Keratinocyte (primary cell): ENCODE results near the gene RPS29. TPM values are rescaled to one million over a fixed set of nuclear protein-coding genes. Genes with fewer than 3 reads are reported as not detected.
A peak's percentile ranks its signal among the peaks of the same experiment; 100 is the strongest.

ENCODE experiments used
- DNase-seq: peaks from one replicate; pipeline ENCODE4 v3.0.0-alpha.2; 2011; ENCODE audit warnings: low read depth, missing footprints, low spot score
- FAIRE-seq: peaks from 2 replicates; lab custom pipeline; 2011; peaks lifted over from hg19 to GRCh38; lab: Jason Lieb, UNC
- H2AFZ ChIP-seq: 2 replicates; pipeline ENCODE4 v1.6.0; 2012; ENCODE audit warnings: low read length, control low read depth, inconsistent platforms; ENCODE audit not compliant: control insufficient read depth
- H3K27ac ChIP-seq: 2 replicates; pipeline ENCODE4 v1.5.1; 2011; ENCODE audit warnings: low read length; ENCODE audit not compliant: control insufficient read depth, insufficient read depth
- H3K27me3 ChIP-seq: 3 replicates; pipeline ENCODE4 v1.6.0; 2011; ENCODE audit warnings: low read length; ENCODE audit not compliant: control insufficient read depth, insufficient read depth; ENCODE audit errors: extremely low read depth
- H3K36me3 ChIP-seq, 2 experiments: 2 replicates in 1 of 2; 3 replicates in 1 of 2; pipeline ENCODE4 v1.5.1; 2011; ENCODE audit warnings: low read length in 2 of 2, mild to moderate bottlenecking in 1 of 2; ENCODE audit not compliant: control insufficient read depth in 2 of 2, insufficient read depth in 2 of 2; ENCODE audit errors: extremely low read depth in 1 of 2
- H3K4me1 ChIP-seq: 3 replicates; pipeline ENCODE4 v1.5.1; 2011; ENCODE audit warnings: low read length; ENCODE audit not compliant: control insufficient read depth, insufficient read depth; ENCODE audit errors: extremely low read depth
- H3K4me2 ChIP-seq: 3 replicates; pipeline ENCODE4 v1.6.0; 2011; ENCODE audit warnings: low read depth, low read length; ENCODE audit not compliant: control insufficient read depth, insufficient read depth; ENCODE audit errors: extremely low read depth
- H3K4me3 ChIP-seq, 3 experiments: fragments of 200-600 bp in 1 of 3; sonication (generic) in 1 of 3; 2 replicates in 2 of 3; 3 replicates in 1 of 3; pipeline ENCODE4 v1.5.1; 2011 to 2016; ENCODE audit warnings: low read length in 3 of 3, mild to moderate bottlenecking in 3 of 3, control low read depth in 2 of 3, inconsistent platforms in 1 of 3, low read depth in 1 of 3, mixed read lengths in 1 of 3, mixed run types in 1 of 3, moderate library complexity in 1 of 3; ENCODE audit not compliant: control insufficient read depth in 2 of 3, insufficient read depth in 2 of 3; ENCODE audit errors: extremely low read depth in 1 of 3
- H3K79me2 ChIP-seq: 2 replicates; pipeline ENCODE4 v1.6.0; 2012; ENCODE audit warnings: low read length; ENCODE audit not compliant: control insufficient read depth, insufficient read depth
- H3K9ac ChIP-seq: 3 replicates; pipeline ENCODE4 v1.6.0; 2011; ENCODE audit warnings: low read length; ENCODE audit not compliant: control insufficient read depth, insufficient read depth; ENCODE audit errors: extremely low read depth
- H3K9me1 ChIP-seq: 3 replicates; pipeline ENCODE4 v1.6.0; 2011; ENCODE audit warnings: low read length; ENCODE audit not compliant: control insufficient read depth, insufficient read depth; ENCODE audit errors: extremely low read depth
- H3K9me3 ChIP-seq: 2 replicates; pipeline ENCODE4 v1.5.1; 2012; ENCODE audit warnings: low read depth, low read length; ENCODE audit not compliant: control insufficient read depth
- H4K20me1 ChIP-seq: 3 replicates; pipeline ENCODE4 v1.6.0; 2011; ENCODE audit warnings: low read length; ENCODE audit not compliant: control insufficient read depth, insufficient read depth; ENCODE audit errors: extremely low read depth
- CTCF ChIP-seq, 3 experiments: IDR thresholded peaks in 1 of 3; conservative IDR thresholded peaks in 1 of 3; optimal IDR thresholded peaks in 1 of 3; 2 replicates in 2 of 3; 3 replicates in 1 of 3; pipeline versions ENCODE3 to v1.5.1; 2011; ENCODE audit warnings: low read length in 3 of 3, mild to moderate bottlenecking in 3 of 3, moderate library complexity in 2 of 3, control low read depth in 1 of 3, inconsistent platforms in 1 of 3; ENCODE audit not compliant: insufficient read depth in 2 of 3; ENCODE audit errors: extremely low read depth in 1 of 3
- EZH2 ChIP-seq: IDR thresholded peaks from one replicate; pipeline ENCODE4 v1.6.1; 2012; ENCODE audit warnings: inconsistent platforms, mild to moderate bottlenecking, low read length, moderate library complexity
- dilution Hi-C: fragments of 300-500 bp; cut with MboI; formaldehyde crosslinking; loops from one replicate; pipeline ENCODE4 v1.7.0; 2020; ENCODE audit warnings: low sequenced_read_pairs; ENCODE audit not compliant: extremely low pct_ligation_motif_present
- polyA plus RNA-seq, 5 experiments: library from polyadenylated mRNA; depleted of rRNA in 3 of 5; stranded (reverse) in 3 of 5; stranded (forward) in 1 of 5; unstranded in 1 of 5; fragments of >200 nt; gene quantifications; 1 replicate in 1 of 5; 2 replicates in 3 of 5; 3 replicates in 1 of 5; pipeline versions ENCODE4 v1.2.1 to v1.2.3, GENCODE V29; 2011 to 2012; ENCODE audit warnings: missing spikeins in 2 of 5, low read depth in 1 of 5, low replicate concordance in 1 of 5

RPS29 gene
- polyA plus RNA-seq, 1 donor (not counting 4 experiments of a cell fraction or from before 2014, with no cell fraction given): 3,884 TPM

- H3K4me3 ChIP-seq: no peak overlapping the region
- no peak overlapping the region for H3K4me2 ChIP-seq
- DNase-seq: peak; percentile 13
Measured at GRCh38 chr14:49549881-49550280, 36.3 kb downstream of the RPS29 start.

GRCh38 chr14:49549446-49549845 is 36.7 kb downstream of the RPS29 start:
- dilution Hi-C loops: no loop called here
- FAIRE-seq: no peak
- no peaks in the 10 kb centered on the region for H3K9me3 ChIP-seq
- no peaks in the 10 kb centered on the region for H3K9me1 ChIP-seq
- H3K4me1 ChIP-seq: peaks cover 4% of the 10 kb centered on the region
- no peak overlapping the region for H2AFZ ChIP-seq
- no peak for DNase-seq
- H4K20me1 ChIP-seq: no peaks in the 10 kb centered on the region
- H3K36me3 ChIP-seq: no peaks in the 10 kb centered on the region
- no peak overlapping the region for H3K4me2 ChIP-seq
- no peak overlapping the region for H3K9ac ChIP-seq
- H3K79me2 ChIP-seq: no peaks in the 10 kb centered on the region
- H3K27me3 ChIP-seq: no peaks in the 10 kb centered on the region
- H3K27ac ChIP-seq: no peak overlapping the region
- no peak overlapping the region for H3K4me3 ChIP-seq
- TF ChIP-seq EZH2: no peak
- TF ChIP-seq CTCF (optimal IDR thresholded peaks at IDR 0.05 in 1 of 3, IDR thresholded peaks at IDR 0.05 in 1 of 3, conservative IDR thresholded peaks at IDR 0.05 in 1 of 3; ENCODE audit: extremely low read depth in 1 of 3, insufficient read depth in 2 of 3, low read length in 3 of 3): no peak

More at GRCh38 chr14:49549881-49550280, 36.3 kb downstream of the RPS29 start:
- no peak overlapping the region for H3K9ac ChIP-seq
- H4K20me1 ChIP-seq: no peaks in the 10 kb centered on the region
- peaks cover 4% of the 10 kb centered on the region for H3K4me1 ChIP-seq
- dilution Hi-C loops: no loop called here
- H3K9me1 ChIP-seq: no peaks in the 10 kb centered on the region
- H3K27ac ChIP-seq: no peak overlapping the region
- no peaks in the 10 kb centered on the region for H3K27me3 ChIP-seq
- no peaks in the 10 kb centered on the region for H3K36me3 ChIP-seq
- no peak overlapping the region for H2AFZ ChIP-seq
- no peaks in the 10 kb centered on the region for H3K79me2 ChIP-seq
- no peak for FAIRE-seq
- H3K9me3 ChIP-seq: no peaks in the 10 kb centered on the region
- TF ChIP-seq EZH2 (no peak), CTCF (optimal IDR thresholded peaks at IDR 0.05 in 1 of 3, IDR thresholded peaks at IDR 0.05 in 1 of 3, conservative IDR thresholded peaks at IDR 0.05 in 1 of 3; ENCODE audit: extremely low read depth in 1 of 3, insufficient read depth in 2 of 3, low read length in 3 of 3) (no peak)
